ACC112 (cell line): Measurements from ENCODE around the gene AARSD1.
"Not testable (repeated sequence)": the region's sequence is repeated elsewhere in the genome, so short reads cannot be mapped to it uniquely, and the experiment has no call there.

Experiments
- H2AFZ ChIP-seq: fragments of 200-600 bp; sonication (generic); one replicate; pipeline ENCODE4 v1.6.0; 2017; ENCODE audit warnings: antibody characterized with exemption, low read length; ENCODE audit not compliant: unreplicated experiment
- H3K27ac ChIP-seq: fragments of 200-600 bp; sonication (generic); 2 replicates; pipeline ENCODE4 v1.5.1; 2014; ENCODE audit warnings: low read depth, mild to moderate bottlenecking, antibody characterized with exemption, low read length, moderate library complexity
- H3K27me3 ChIP-seq: fragments of 200-600 bp; sonication (generic); 2 replicates; pipeline ENCODE4 v1.6.1; 2014; ENCODE audit warnings: mild to moderate bottlenecking, antibody characterized with exemption, low read length, moderate library complexity, mixed read lengths; ENCODE audit not compliant: insufficient read depth
- H3K36me3 ChIP-seq: fragments of 200-600 bp; sonication (generic); 2 replicates; pipeline ENCODE4 v1.6.1; 2016; ENCODE audit warnings: mild to moderate bottlenecking, antibody characterized with exemption, low read length, moderate library complexity, mixed read lengths; ENCODE audit not compliant: insufficient read depth
- H3K4me1 ChIP-seq: fragments of 200-600 bp; sonication (generic); one replicate; pipeline ENCODE4 v1.6.1; 2016; ENCODE audit warnings: low read length, mixed read lengths; ENCODE audit not compliant: insufficient read depth, unreplicated experiment, control insufficient read depth
- H3K4me3 ChIP-seq: fragments of 200-600 bp; sonication (generic); 2 replicates; pipeline ENCODE4 v1.5.1; 2014; ENCODE audit warnings: mild to moderate bottlenecking, low read depth, low read length
- H3K79me2 ChIP-seq: fragments of 200-600 bp; sonication (generic); one replicate; pipeline ENCODE4 v1.6.0; 2016; ENCODE audit warnings: low read length; ENCODE audit not compliant: control insufficient read depth, unreplicated experiment, insufficient read depth

The AARSD1 gene, protein sequence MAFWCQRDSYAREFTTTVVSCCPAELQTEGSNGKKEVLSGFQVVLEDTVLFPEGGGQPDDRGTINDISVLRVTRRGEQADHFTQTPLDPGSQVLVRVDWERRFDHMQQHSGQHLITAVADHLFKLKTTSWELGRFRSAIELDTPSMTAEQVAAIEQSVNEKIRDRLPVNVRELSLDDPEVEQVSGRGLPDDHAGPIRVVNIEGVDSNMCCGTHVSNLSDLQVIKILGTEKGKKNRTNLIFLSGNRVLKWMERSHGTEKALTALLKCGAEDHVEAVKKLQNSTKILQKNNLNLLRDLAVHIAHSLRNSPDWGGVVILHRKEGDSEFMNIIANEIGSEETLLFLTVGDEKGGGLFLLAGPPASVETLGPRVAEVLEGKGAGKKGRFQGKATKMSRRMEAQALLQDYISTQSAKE

DNA sequence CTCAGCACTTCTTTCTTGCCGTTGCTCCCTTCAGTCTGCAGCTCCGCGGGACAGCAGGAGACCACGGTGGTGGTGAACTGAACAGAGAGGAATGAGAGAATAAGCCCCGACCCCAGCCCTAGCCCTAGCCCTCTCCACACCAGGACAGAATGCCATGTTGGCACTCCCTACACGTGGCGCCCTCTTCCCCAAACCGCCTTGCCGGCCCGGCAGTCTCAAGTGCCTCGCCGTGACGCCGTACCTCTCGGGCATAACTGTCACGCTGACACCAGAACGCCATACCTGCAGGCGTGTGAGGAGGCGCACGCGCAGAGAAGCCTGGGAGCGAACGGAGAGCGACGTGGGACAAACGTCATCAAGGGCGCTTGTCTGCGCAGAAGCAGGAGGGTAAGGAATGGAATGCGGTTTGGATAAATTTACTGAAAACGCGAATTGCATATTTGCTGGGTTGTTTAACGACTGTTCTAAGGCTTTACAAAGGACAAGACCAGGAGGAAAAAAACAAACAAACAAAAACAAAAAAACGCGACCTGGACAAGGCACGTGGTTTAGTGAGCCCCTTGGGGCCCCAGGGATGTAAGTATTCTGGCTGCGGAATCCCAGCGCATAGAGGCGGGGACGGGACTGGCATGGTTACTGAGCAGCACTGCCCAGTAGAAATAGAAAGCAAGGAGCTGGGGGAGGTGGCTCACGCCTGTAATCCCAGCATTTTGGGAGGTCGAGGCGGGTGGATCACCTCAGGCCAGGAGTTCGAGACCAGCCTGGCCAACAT lies at the start of gene AARSD1:
Gene AARSD1, minus strand, starts transcription at position 294 of the 772 bp plus-strand sequence. Its CDS starts 14 bp downstream, at position 280.
- Histone ChIP-seq H3K36me3 (peaks cover 6% of the 10 kb centered on the region; the same call in 1 of the 2 replicates), H3K4me3 (peak within 1 kb of the TSS; percentile 89), H3K27ac (peak within 1 kb of the TSS; percentile 80), H3K27me3 (no peaks in the 10 kb centered on the region), H3K79me2 (peaks cover 21% of the 10 kb centered on the region), H3K4me1 (peaks cover 4% of the 10 kb centered on the region), H2AFZ (peak within 1 kb of the TSS; percentile 83)

DNA sequence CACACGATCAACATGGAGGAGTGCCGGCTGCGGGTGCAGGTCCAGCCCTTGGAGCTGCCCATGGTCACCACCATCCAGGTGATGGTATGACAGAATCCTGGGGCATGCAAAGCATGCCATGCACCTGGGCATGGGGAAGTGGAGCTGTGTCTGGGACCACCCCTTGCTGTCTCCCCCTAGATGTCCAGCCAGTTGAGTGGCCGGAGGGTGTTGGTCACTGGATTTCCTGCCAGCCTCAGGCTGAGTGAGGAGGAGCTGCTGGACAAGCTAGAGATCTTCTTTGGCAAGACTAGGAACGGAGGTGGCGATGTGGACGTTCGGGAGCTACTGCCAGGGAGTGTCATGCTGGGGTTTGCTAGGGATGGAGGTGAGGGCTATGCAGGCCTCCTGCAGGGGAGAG lies 49.0 kb upstream of the AARSD1 start:
- H3K4me1 ChIP-seq: peaks cover 33% of the 10 kb centered on the region
- H3K79me2 ChIP-seq: peaks cover 20% of the 10 kb centered on the region
- H3K4me3 ChIP-seq: no peak overlapping the region
- peaks cover 14% of the 10 kb centered on the region; the same call in 1 of the 2 replicates for H3K36me3 ChIP-seq
- no peaks in the 10 kb centered on the region for H3K27me3 ChIP-seq
- H3K27ac ChIP-seq: no peak overlapping the region
- no peak overlapping the region for H2AFZ ChIP-seq

DNA sequence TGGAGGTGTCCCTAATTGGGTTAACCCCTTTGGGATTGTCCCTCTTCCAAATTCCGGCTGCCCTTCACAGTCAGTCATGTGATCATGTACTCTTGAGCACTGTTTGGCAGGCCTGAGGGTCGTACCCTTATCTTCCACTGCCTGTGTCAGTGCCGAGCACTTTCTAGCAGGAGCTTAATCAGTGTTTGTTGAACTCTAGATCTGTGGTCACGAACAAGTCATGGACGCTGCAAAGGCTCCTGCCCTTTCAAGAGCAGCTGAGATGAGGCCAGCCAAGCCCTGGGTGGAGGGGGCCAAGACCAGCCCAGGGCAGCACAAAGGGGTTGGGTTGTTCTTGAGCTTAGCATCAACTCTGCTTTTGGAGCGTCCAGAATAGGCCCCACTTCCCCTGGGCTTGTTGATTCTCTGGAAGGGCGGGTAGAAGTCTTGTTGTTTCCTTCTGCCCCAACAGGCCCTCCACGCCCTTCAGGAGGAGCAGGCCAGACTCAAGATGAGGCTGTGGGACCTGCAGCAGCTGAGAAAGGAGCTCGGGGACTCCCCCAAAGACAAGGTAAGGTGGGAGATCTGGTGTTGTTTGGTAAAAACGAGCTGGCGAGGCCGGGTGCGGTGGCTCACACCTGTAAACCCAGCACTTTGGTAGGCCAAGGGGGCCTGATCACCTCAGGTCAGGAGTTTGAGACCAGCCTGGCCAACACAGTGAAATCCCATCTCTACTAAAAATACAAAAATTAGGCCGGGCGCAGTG lies 47.6 kb upstream of the AARSD1 start:
- H3K4me1 ChIP-seq: peaks cover 33% of the 10 kb centered on the region
- peaks cover 31% of the 10 kb centered on the region for H3K79me2 ChIP-seq
- no peak overlapping the region for H3K4me3 ChIP-seq
- no peaks in the 10 kb centered on the region for H3K27me3 ChIP-seq
- H3K27ac ChIP-seq: no peak overlapping the region
- H2AFZ ChIP-seq: no peak overlapping the region
- peaks cover 7% of the 10 kb centered on the region; the same call in 1 of the 2 replicates for H3K36me3 ChIP-seq

DNA sequence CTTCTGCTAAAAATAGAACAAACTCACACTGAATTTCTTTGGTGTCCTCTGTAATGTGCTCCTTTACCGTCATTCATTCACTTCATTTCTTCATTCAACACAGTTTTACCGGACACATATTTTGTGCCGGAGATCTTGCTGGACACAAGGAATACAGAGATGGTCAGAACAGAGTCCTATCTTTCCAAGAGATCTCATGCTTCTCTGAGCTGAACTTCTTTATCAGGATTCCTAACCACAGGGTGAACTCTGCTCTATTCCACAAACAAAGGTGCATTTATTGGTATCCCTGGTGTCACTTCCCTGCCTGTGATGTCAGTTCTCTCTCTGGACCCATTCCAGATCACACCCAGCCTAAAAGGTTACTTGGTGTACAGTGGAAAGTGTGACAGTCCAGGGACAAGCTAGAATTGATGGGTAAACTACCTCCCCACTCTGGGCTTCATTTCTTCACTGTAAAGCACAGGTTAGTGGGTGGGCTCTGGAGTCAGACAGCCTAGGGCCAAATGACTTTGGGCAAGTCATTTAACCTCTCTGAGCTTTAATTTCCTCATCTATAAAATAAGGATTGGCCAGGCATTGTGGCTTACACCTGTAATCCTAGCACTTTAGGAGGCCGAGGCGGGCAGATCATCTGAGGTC lies 46.5 kb upstream of the AARSD1 start:
- no peak overlapping the region for H3K27ac ChIP-seq
- H3K4me1 ChIP-seq: peaks cover 29% of the 10 kb centered on the region
- no peak overlapping the region for H2AFZ ChIP-seq

DNA sequence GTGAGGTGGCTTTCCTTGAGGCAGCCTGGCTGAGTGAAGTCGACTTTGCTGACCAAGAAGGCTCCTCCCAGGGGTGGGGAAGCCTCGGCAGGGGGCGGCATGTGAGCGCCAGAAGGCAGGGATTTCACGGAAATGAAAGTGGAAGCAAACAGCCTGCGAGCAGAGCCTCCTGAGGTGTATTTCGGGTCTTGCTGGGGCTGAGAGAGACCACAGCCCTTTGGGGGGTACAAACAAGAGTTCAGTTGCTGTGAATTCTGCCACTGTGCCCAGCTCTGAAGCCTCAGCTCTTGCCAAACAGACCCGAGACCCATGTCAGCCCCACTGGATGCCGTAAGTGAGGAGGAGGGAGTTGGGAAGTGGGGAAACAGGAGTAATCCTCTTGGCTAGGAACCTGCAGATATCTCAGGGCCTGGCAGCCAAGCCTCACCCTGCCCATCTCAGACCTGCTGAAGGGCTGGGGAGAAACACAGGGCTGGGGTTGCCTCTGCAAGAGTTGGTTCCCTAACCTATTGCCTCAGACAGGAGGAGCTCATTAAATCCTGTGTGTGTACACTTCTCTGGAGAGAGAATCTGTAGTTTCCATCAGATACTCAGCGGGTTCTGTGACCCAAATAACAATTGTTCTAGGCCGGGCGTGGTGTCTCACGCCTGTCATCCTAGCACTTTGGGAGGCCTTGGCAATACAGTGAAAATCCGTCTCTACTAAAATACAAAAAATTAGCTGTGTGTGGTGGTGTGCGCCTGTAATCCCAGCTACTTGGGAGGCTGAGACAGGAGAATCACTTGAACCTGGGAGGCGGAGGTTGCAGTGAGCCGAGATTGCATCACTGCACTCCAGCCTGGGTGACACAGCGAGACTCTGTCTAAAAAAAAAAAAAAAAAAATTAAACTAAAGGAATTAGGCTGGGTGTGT lies 42.6 kb upstream of the AARSD1 start, which contains the start of gene IFI35:
Gene IFI35, plus strand, starts transcription at position 146 of the 913 bp plus-strand sequence. Its CDS starts 164 bp downstream, at position 310.
- Histone ChIP-seq H3K27me3 (no peaks in the 10 kb centered on the region), H3K79me2 (peaks cover 37% of the 10 kb centered on the region), H3K36me3 (peaks cover 16% of the 10 kb centered on the region; the same call in 1 of the 2 replicates), H3K27ac (peak within 1 kb of the TSS; percentile 94), H2AFZ (no peak within 1 kb of the TSS), H3K4me3 (peak within 1 kb of the TSS; percentile 92), H3K4me1 (peaks cover 34% of the 10 kb centered on the region)

More for the DNA sequence above, 46.5 kb upstream of the AARSD1 start:
- Histone ChIP-seq H3K36me3 (peaks cover 7% of the 10 kb centered on the region; the same call in 1 of the 2 replicates), H3K27me3 (no peaks in the 10 kb centered on the region), H3K79me2 (peaks cover 34% of the 10 kb centered on the region), H3K4me3 (no peak overlapping the region)

DNA sequence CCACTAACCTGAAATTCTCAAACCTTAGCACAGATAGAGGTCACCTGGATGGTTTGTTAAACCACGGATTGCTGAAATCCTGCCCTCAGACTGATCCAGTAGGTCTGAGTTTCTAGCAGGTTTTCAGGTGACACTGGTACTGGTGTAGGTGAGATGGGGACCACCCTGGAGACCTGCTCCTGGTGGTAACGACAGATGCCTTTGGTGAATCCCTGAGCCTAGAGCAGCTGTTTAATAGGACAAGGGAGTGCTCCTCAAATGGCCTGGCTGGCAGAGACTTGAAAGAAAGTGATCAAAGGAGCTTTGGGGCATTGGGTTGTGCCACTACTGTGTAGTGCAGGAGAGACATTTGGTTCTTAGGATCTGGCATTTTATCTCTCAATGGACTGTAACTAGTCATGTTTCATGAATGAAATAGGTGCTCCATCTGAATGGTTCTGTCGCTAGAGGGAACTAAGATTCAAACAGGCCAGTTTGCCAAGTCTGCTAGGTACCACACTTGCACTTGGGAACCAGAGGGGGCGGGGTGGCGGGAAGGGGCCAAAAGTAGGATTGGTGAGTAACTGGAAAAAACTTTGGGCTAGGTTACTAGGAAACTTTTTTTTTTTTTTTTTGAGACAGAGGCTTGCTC lies 39.4 kb upstream of the AARSD1 start:
- H3K4me3 ChIP-seq: no peak overlapping the region
- no peaks in the 10 kb centered on the region for H3K27me3 ChIP-seq
- H2AFZ ChIP-seq: no peak overlapping the region
- H3K36me3 ChIP-seq: peaks cover 25% of the 10 kb centered on the region
- peaks cover 44% of the 10 kb centered on the region for H3K4me1 ChIP-seq
- peaks cover 45% of the 10 kb centered on the region for H3K79me2 ChIP-seq
- peak overlapping the region; percentile 71 for H3K27ac ChIP-seq

DNA sequence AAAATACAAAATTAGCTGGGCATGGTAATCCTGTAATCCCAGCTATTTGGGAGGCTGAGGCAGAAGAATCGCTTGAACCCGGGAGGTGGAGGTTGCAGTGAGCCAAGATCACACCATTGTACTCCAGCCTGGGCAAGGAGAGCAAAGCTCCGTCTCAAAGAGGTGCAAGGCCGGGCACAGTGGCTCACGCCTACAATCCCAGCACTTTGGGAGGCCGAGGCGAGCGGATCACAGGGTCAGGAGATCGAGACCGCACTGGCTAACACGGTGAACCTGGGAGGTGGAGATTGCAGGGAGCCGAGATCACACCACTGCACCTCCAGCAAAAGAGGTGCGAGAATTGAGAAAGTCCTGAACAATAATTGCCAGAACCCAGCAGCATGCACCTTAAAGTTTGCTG lies 36.6 kb upstream of the AARSD1 start:
- peaks cover 31% of the 10 kb centered on the region for H3K79me2 ChIP-seq
- not testable (repeated sequence) for H2AFZ ChIP-seq, H3K27me3 ChIP-seq
- H3K4me3 ChIP-seq: 0 out of 2 replicates have a peak overlapping the region, but pooled peaks have one; percentile 35
- peaks cover 46% of the 10 kb centered on the region for H3K4me1 ChIP-seq
- H3K27ac ChIP-seq: peak overlapping the region; percentile 71; the same call in 1 of the 2 replicates
- peaks cover 26% of the 10 kb centered on the region for H3K36me3 ChIP-seq

DNA sequence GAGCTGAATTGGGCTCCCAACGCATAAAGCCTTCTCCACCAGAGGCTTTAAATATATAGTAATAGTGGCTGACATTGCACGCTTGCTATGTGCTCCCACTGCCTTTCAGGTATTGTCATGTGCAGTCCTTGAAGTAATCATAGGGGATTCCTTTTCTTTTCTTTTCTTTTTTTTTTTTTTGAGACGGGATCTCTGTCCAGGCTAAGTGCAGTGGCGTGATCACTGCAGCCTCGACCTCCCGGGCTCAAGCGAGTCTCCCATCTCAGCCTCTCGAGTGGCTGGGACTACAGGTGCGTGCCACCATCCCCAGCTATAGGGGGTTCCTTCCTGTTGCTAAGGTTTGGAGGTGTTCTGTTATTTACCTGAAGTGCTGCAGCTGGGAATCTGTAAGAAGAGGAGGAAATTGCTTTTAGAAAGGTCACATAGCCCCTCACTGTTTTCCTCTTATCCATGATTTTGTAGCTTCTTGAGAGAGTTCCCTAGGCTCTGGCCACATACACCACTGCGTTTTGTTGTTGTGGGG lies 34.8 kb upstream of the AARSD1 start:
- Histone ChIP-seq H3K4me1 (peaks cover 41% of the 10 kb centered on the region), H2AFZ (no peak overlapping the region), H3K79me2 (peaks cover 31% of the 10 kb centered on the region), H3K27ac (peak overlapping the region; percentile 85), H3K4me3 (peak overlapping the region; percentile 98), H3K36me3 (peaks cover 26% of the 10 kb centered on the region), H3K27me3 (no peaks in the 10 kb centered on the region)
